NAMALWA (cell line): Measurements from ENCODE around the gene PCP4L1.
A peak's percentile ranks its signal among the peaks of the same experiment; 100 is the strongest.
"Not testable (repeated sequence)": the region's sequence is repeated elsewhere in the genome, so short reads cannot be mapped to it uniquely, and the experiment has no call there.

Source experiments
- DNase-seq: peaks from one replicate; pipeline ENCODE4 v3.0.0-alpha.2; 2015; ENCODE audit warnings: low spot score

PCP4L1 gene

DNA sequence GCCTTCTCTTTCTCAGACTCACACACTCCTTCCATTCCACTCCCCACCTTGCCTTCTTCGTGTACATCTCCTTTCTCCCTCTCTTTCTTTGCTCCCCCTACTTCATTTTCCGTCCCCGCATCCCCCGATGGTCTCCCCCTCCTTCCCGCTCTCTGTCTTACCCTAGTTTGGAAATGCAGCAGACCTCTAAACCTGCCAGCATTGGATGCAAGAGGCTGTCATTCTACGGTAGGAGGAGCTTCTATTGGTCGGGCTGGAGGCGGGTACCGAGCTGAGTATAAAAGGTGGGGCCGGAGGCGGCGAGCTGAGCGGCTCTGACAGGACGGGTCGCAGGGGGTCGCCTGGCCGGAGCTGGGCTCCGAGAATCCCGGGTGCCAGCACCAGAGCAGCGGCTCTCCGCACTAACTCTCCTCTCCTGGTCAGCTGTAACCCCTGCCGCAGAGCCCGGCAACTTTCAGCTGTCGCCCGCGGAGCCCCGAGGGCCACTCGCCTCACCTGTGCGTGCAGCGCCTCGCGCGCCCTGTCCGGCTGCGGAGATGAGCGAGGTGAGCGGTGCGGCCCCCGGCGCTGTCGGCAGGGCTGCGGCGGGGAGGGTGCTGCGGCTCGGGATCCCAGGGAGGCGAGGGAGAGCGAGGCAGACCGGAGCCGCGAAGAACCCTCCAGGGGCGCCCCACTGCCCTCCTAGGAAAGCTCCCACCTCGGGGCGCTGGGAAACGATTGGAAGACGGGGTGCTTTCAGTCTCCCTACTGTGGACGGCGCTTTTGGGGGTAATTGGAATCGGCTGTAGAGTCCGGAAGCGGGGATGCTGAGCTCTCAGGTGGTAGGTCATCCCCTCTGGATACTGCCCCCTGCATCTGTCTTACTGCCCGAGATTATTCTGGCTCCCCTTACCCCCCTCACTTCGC, at the start of gene PCP4L1:
Gene PCP4L1 (plus strand): TSS at position 307 of the 906 bp plus-strand sequence. CDS start 230 bp downstream, at position 537.
- DNase-seq: peak; percentile 42

DNA sequence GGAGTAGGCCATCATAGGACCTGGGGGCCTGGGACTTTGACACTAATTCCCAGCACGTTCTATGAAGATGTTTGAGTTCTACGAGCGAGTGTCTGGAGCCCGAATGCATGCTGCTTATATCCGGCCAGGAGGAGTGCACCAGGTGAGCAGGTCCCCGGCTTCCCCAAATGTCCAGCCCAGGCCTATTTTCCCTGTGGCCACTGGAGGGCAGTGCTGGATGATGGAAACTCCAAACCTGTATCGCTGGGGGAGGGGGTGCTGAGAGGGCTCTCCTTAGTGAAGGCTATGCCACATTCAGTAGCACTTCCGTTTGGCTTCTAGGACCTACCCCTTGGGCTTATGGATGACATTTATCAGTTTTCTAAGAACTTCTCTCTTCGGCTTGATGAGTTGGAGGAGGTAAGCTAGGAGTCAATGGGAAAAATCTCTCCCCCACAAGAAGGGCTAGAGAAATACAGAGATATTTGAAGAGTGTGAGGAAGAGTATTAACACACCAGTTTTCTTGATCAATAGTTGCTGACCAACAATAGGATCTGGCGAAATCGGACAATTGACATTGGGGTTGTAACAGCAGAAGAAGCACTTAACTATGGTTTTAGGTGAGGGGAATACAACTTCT, 48.6 kb upstream of the PCP4L1 start:
- peak; percentile 94 for DNase-seq

DNA sequence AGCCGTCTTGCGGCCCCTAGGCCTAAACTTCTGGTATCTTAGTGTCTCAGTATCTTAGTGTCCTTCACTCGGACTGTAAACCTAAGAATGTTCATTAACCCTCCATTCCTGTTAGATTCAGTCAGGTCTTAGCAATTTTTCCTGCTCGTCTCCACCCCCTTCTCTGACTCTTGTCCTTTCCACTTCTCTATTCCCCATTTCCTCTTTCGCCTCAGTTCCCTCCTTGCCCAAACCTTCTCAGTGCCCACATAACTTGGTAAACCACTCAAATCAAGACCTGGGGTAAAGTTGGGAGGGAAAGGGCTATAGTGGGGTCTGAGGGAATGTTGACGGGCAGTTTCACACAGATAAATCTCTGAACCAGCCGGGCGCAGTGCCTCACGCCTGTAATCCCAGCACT, 44.2 kb upstream of the PCP4L1 start:
- no peak for DNase-seq

DNA sequence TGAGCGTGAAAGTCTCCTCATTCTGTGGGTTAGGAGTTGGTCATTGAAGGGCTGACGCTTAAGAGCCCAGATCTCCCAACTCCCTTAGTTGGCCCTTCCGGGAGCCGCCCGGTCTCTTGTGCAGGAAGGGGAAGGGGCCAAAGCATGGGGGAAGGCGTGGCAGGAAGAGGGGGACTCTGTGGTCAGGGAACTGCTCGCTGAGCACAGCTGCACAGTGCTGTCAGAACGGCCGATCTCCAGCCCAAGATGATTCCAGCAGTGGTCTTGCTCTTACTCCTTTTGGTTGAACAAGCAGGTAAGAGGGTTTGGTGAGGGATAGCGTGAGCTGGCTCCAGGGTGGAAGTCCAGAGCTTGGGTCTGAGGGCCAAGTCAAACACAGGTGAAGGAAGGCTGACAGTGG, 43.5 kb upstream of the PCP4L1 start, which contains the start of gene FCER1G:
Gene FCER1G (plus strand): TSS at position 220 of the 400 bp plus-strand sequence. CDS start 27 bp downstream, at position 247.
- no peak for DNase-seq

DNA sequence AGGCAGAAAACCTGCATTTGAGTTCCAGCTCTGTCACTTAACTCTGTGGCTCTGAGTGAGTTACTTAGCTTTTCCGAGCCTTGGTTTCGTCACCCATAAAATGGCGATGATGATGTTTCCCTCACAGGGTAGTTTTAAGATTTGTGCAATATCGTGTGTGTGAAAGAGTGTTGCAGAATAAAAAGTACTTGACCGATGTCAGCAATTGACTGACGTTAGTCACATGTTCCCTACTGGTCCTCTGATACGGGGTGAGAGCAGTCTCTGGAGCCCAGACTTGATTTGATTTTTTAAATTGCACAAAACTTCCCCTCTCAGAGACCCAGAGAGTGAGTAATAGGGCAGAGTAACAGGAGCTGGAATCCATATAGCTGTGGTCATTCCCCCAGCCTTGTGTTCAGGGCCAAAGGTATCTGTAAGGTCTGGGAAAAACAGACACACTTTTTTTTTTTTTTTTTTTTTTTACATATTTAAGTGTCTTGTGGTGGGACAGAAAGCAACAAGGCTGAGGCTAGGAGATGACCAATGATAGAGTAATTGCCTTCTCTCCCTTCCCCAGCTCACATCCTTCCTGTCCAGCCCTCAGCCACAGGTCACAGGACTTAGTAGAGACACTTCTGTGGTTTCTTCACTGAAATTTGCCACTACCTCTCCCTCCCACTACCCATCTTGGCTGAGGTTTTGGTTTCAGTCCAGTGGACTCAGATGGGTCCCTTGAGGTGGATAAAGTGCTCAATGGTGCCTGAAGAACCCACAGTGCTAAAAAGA, 41.4 kb upstream of the PCP4L1 start:
- DNase-seq: peak; percentile 80

DNA sequence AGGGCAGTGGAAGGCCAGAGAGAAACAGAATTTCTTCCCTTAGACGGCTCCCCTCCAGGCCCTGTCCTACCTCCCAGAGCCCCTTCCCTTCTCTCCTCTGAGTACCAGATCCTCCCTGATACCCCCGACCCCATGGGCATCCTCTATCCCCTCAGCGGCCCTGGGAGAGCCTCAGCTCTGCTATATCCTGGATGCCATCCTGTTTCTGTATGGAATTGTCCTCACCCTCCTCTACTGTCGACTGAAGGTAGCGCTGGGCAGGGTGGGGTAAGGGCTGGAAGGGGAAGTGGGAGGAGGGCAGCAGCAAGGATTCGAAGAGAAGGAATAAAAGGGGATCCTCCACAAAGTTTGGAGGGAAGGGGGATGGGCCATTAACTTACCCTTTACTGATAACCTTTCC, 40.7 kb upstream of the PCP4L1 start:
- no peak for DNase-seq

DNA sequence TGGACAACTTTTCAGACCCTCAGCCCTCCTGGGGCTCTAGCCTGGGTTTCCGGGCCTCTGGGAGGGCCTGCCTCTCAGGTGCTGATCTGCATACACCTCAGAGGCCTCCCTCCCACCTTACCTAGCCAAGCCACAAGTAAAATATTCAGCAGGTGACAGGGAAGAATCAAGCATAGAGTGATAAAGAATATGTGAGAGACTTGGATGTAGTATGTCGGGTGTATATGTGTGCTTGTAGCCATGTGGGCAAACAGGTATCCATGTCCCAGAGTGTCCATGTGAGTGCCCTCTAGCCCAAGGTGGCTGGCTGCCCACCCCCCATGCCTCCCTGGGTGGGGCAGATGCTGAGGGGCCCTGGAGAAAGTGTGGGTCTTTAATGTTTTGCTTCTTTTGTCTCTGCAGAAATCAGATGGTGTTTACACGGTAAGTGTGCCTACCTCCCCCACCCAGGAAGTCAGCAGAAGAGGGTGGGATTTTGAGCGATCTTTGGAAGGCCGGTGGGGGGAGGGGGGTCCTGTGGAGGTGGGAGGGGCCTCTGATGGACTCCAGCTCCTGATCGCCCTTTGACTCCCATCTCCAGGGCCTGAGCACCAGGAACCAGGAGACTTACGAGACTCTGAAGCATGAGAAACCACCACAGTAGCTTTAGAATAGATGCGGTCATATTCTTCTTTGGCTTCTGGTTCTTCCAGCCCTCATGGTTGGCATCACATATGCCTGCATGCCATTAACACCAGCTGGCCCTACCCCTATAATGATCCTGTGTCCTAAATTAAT, 40.1 kb upstream of the PCP4L1 start:
- DNase-seq: no peak

DNA sequence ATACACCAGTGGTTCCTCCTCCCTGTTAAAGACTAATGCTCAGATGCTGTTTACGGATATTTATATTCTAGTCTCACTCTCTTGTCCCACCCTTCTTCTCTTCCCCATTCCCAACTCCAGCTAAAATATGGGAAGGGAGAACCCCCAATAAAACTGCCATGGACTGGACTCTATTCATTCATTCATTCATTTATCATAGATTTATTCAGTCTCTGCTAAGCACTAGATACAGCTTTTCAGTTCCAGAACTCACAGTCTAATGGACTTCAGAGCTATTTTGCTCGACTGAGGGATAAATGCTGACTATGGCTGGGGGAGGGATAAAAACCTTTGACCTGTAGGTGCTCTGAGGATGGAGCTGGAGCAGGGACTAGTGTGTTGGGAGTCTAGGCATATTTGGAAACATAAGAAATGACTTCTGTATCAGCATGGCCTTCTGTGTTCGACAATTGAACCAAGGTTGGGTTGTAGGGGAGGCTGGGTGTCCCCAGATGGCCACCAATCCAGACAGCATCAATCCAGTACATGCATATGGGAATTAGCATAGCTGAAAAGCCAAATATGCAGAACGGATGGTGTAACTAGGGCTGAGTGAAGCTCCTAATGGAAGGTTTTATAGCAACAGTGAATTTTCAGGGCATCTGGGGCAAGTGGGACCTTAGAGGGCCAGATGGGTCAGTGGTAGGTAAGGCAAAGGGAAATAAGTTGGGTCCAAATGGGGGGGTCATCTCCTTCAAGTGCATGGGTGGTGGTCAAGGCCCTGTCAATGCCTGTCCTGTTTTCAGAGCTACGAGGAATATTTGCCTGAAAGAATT, 39.3 kb upstream of the PCP4L1 start:
- no peak for DNase-seq

DNA sequence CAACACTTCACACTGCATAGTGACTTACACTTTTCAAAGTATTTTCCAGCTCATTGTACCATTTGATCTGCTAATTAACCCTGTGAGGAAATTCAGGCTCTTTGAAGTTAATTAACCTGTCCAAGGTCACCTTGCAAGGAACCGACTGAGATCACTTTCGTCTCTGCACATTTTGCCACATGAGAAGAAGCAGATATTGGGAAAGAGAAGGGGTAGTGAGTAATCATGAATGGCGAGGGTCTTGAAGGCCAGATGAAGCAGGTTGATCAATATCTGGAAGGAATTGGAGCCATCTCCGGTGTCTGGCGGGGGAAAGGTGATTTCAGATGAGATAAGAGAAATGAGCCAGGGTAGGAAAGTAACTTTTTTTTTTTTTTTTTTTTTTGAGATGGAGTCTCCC, 38.5 kb upstream of the PCP4L1 start:
- no peak for DNase-seq

DNA sequence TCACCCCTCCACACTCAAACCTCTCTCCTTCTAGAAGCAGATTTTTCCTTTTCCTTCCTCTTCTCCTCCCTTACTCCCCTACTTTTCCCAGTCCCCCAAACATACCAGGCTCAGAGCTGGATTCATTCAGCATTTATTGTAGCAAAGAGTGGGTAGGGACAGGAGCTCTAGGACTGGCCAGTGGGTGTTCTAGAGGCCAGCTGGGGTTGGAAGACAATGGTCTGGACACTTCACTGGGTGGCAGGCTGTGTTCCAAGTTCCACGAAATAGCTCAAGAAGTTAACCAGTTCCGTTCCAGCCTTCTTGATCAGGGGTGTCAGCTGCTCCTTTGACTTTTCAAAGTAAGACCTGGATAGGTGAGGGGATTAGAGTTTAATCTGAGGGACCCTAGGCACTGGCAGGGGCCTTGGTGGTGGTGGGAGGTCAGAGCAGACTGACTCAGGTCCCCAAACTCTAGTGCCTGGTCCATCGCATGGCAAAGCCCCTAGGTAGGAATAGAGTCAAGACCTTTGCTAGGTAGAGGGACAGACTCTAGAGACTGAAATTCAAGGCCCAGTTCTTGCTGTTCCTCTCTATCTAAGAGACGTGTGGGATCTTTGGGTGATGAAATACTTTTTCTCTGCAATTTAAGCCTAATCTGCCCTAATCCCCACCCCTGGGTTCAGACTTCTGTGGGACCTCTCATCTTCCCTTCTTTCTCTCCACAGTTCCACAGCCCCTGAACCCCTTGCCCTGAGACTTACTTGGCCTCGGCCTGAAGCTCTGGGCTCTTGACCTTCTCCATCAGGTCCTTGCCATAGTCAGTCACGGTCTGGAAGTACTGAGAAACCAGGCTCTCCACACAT, 36.1 kb upstream of the PCP4L1 start:
- no peak for DNase-seq

DNA sequence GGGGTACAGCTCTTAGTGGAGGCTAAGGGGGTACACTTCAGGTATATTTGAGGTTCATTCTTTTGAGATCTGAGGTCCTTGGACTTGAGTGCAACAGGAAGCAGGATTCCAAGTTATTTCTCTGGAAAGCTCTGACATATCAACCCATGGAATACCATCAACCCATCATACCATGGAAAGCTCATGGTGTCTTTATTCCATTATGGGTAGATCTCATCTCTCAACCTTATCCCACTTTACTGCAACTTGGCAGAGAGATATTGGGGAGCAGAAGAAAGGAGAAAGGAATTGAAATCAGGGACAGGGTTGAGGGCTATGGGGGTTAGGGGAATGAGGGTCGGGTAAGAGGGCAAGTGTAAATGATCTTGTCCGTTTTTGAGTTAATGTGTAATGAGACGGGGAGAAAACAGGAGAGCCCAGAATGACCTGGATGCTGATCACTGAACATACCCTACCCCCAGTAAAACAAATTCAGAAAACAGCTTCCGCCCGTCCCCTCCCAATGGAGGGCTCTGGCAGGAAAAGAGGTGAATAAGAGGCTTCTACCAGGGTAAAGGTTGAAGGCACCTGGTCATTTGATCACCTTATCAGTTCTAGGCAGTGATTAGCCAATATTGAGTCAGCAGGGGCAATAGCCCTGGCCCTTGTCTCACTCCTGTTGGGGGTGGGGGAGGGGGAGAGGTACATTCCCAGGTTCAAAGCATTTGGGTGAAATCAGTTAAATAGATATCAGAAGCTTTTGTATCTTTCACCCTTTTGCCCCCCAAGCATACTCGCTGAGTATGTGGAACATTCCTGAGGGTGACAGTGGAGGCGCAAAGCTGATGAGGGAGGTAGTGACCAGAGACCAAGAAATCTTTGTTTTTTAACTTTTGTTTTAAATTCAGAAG, 34.5 kb upstream of the PCP4L1 start:
- DNase-seq: no peak

DNA sequence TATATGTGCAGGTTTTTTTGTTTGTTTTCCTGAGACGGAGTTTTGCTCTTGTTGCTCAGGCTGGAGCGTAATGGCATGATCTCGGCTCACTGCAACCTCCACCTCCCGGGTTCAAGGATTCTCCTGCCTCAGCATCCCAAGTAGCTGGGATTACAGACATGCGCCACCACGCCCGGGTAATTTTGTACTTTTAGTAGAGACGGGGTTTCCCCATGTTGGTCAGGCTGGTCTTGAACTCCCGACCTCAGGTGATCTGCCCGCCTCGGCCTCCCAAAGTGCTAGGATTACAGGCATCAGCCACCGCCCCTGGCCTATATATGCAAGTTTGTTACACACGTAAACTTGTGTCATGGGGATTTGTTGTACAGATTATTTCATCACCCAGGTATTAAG, 33.9 kb upstream of the PCP4L1 start:
- not testable (repeated sequence) for DNase-seq

DNA sequence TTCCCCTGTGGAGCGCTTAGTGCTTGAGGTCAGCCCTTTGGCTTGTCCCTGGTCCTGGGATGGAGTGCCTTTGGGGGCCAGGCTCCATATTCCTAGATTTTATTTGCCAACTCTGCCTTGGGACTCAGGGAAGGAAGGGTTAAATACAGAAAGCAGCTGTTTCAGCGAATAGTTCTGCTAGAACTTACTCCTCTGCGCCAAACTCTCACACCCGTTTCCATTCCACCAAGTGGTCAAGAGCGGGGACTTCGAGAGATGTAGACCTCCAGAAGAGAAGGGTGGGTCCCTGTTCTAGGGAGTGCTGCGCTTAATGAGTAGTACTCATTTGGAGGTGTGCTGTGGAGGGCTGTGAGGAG, 33.4 kb upstream of the PCP4L1 start:
- no peak for DNase-seq

DNA sequence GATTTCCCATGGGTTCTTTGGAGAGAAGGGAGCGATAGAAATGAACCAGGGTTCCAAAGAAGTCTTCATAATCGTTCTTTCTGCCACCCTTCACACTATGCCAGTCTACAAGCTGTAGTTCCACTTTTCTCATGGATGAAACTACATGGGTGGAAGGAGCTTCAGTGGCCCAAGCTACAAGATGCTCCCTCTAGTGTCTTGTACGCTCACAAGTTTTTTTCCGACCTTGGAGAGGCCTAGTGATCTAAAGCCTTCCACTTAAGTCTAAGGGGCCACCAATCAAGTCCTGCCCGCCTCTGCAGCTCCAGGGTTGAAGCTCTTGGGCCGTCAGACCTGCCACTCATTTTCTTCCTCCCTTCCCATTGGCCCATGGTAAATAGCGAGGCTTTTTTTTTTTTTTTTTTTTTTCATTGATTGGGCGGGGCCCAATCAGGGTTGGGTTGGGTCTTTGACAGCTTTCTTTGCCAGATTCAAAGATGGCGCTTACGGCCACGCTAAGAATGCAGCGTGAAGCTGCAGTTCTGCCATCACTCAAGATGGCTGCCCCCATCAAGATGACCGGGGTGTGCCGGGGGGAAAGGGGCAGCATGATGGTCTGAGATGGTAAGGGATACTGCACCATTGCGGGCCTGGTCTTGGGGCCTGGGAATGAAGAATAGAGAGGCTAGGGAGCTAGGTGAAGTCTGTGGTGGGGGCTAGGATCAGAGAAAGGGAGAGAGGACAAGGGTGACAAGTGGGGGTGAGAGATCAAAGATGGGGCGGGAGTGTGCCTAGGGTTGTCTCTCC, 32.8 kb upstream of the PCP4L1 start, which contains the start of gene TOMM40L:
Gene TOMM40L (plus strand): TSS at position 527 of the 786 bp plus-strand sequence. CDS start 430 bp downstream, outside the sequence.
- peak; percentile 100 for DNase-seq

DNA sequence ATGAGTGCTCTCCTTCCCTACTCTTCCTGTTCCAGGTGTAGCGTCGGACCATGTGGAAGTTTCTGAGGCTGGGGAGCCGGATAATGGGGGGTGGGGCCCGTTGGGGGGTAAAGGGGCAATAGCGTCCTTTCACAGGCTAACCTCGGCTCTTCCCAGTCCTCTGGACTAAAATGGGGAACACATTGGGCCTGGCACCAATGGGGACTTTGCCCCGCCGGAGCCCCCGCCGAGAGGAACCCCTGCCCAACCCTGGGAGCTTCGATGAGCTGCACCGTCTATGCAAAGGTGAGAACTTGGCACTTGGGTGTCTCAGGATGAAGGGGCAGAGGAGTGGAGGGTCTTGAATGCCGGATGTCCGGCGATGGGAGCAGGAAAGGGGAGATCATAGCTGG, 32.2 kb upstream of the PCP4L1 start:
- DNase-seq: peak; percentile 57

DNA sequence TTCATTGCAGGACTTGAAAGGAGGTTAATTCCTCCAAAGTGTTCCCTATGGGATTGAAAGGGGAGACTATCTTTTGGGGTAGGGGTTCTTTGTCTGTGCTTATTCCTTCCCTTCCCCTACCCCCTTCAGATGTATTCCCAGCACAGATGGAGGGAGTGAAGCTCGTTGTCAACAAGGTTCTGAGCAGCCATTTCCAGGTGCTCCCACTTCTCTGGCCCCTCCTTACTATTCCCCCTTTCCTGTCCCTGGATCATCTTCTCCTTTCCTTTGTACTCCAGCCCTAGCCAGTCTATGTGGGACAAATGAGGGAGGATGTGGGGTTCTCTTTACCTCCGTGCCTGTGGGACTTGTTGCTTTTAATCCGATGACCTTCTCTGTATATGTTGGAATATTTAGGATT, 31.8 kb upstream of the PCP4L1 start:
- DNase-seq: peak; percentile 40

DNA sequence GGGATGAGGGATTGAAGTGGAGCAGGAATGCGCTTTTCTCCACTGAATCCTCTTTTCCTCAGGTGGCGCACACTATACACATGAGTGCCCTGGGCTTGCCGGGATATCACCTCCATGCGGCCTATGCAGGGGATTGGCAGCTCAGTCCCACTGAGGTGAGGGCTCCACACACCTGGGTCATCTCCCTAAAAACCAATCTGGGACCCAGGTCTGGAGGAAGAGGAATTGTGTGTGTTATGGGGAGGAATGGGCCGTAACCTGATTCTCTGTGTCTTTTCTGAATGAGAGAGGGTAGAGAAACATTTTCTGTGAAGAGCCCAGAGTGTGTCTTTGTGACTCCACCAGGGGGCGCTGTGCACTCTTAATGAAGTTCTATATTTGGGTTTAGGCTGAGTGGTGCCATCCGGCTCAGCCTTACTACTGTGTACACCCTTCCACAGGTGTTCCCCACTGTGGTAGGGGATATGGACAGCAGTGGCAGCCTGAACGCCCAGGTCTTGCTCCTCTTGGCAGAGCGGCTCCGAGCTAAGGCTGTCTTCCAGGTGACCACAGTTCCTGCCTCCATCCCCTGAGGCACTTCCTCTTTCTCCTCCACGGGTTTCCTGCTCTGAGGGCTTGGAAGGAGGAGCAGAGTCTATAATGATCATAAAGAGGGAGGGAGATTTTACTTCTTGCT, 31.2 kb upstream of the PCP4L1 start:
- peak; percentile 95 for DNase-seq
